ENCODE data around the gene FGF7.
"Not testable (repeated sequence)": the region's sequence is repeated elsewhere in the genome, so short reads cannot be mapped to it uniquely, and the experiment has no call there.

Gene FGF7

DNA sequence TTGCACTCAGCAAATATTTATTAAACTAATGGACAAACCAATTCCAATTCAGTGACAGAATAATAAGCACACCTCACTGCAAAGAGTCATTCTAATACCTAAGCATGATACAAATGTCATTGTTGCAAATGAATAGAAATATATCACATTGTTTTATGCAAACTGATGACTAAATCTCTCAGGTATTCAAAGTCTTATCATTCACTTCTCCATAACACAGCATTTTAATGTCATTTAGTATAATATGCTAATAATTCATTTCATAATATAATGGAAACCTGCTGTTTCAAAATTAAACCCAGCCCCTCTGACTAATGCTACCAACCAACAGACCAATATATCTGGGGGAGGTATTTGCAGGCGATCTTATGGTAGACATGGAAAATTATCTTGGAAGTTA, 71.8 kb downstream of the FGF7 start:
- DNase-seq (ENCODE audit: low read depth): no peak
- TF ChIP-seq, protein P1, sequence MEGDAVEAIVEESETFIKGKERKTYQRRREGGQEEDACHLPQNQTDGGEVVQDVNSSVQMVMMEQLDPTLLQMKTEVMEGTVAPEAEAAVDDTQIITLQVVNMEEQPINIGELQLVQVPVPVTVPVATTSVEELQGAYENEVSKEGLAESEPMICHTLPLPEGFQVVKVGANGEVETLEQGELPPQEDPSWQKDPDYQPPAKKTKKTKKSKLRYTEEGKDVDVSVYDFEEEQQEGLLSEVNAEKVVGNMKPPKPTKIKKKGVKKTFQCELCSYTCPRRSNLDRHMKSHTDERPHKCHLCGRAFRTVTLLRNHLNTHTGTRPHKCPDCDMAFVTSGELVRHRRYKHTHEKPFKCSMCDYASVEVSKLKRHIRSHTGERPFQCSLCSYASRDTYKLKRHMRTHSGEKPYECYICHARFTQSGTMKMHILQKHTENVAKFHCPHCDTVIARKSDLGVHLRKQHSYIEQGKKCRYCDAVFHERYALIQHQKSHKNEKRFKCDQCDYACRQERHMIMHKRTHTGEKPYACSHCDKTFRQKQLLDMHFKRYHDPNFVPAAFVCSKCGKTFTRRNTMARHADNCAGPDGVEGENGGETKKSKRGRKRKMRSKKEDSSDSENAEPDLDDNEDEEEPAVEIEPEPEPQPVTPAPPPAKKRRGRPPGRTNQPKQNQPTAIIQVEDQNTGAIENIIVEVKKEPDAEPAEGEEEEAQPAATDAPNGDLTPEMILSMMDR (conservative IDR thresholded peaks at IDR 0.05; ENCODE audit: low read depth, low read length): no peak
- H3K4me3 ChIP-seq (ENCODE audit: low read length): no peak overlapping the region

DNA sequence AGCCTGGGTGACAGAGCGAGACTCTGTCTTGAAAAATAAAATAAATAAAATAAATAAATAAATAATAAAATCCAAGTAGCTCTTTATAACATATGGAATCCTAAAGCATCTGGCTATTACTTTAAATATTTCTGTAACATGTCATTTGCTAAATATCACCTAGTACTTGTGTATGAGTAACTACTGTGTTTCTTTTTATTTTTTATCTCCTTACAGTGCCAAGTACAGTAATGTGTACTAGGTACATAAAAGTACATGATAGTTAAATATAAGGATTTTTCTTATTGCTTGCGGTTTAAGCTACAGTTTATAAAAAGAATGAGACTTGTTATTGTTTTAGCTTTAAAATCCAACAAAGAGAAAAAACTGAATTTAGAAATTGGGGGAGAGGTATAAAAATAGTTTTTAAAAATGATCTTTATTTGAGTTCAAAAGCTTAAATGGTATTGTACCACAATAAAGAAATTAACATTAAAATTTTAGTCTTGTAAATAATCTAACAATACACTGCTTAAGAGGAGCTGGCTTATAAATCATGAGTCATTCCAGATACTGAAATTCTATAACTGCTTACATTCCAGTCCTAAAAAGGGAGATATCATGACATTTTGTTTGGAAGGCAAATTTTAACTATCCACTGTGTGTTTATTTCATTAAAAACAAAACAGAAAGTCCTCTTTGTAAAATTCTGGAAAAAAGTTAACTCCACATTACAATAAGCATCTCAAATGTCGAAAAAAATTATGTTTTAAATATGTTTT, 73.1 kb downstream of the FGF7 start:
- no peak overlapping the region for H3K4me3 ChIP-seq (ENCODE audit: low read length)
- TF ChIP-seq, protein P1 (conservative IDR thresholded peaks at IDR 0.05; ENCODE audit: low read depth, low read length): no peak
- no peak for DNase-seq (ENCODE audit: low read depth)

DNA sequence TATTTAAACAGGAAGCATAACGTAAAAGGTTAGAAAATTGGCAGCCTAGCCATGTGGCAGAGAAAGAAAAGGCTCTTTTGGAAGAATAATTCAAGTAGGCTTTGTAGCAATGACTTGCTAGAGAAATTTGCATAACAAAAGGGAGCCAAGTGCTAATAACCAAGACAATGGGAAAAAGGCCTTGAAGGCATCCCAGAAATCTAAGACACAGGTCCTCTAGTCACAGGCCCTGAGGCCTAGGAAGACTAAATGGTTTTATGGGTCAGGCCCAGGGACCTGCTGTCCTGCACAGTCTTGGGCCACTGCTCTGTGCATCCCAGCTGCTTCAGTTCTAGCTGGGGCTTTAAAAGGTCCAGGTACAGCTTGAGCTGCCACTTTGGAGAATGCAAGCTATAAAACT, 78.5 kb downstream of the FGF7 start:
- no peak for DNase-seq (ENCODE audit: low read depth)
- H3K4me3 ChIP-seq (ENCODE audit: low read length): no peak overlapping the region
- TF ChIP-seq, protein P1 (conservative IDR thresholded peaks at IDR 0.05; ENCODE audit: low read depth, low read length): no peak

DNA sequence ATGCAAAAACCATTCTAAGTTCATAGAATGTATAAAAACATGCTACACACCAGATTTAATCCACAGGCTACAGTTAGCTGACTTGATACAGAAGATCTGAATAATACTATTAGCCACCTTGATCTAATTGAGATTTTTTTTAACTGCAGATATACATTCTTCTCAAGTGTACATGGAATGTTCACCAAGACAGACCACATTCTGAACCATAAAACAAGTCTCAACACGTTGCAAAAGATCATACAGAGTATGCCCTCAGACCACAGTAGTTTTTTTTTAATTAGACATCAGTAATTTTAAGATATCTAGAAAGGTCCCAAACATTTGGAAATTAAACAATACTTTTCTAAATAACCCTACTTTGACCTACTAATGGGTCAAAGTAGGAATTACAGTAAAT, 83.3 kb downstream of the FGF7 start:
- TF ChIP-seq, protein P1 (conservative IDR thresholded peaks at IDR 0.05; ENCODE audit: low read depth, low read length): no peak
- no peak overlapping the region for H3K4me3 ChIP-seq (ENCODE audit: low read length)
- no peak for DNase-seq (ENCODE audit: low read depth)

DNA sequence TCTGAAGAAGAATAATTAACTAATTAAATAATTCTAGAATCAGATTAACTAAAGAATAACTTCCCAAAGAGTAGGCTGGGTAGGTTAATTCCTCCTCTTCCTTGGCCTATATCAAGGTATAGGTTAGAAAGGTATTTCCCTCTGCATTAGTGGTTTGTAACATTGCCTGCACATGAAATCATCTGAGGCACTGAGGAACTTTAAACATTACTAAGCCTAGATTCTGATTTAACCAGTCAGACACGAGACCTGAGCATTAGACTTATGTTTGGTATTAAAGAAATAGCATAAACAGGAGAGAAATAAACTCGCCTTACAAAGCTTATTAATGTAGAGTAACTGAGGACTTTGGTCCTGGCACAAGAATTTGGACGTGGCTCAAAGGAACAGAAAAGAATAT, 84.2 kb downstream of the FGF7 start:
- TF ChIP-seq, protein P1 (conservative IDR thresholded peaks at IDR 0.05; ENCODE audit: low read depth, low read length): no peak

DNA sequence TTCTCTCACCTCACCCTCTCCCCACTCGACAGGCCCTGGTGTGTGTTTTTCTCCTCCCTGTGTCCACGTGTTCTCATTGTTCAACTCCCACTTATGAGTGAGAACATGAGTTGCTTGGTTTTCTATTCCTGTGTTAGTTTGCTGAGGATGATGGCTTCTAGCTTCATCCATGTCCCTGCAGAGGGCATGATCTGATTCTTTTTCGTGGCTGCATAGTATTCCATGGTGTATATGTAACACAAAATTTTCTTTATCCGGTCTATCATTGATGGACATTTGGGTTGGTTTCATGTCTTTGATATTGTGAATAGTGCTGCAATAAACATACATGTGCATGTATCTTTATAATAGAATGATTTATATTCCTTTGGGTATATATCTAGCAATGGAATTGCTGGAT, 89.7 kb downstream of the FGF7 start:
- not testable (repeated sequence) for DNase-seq (ENCODE audit: low read depth)

More for the DNA sequence above, 84.2 kb downstream of the FGF7 start:
- no peak overlapping the region for H3K4me3 ChIP-seq (ENCODE audit: low read length)
- DNase-seq (ENCODE audit: low read depth): no peak

DNA sequence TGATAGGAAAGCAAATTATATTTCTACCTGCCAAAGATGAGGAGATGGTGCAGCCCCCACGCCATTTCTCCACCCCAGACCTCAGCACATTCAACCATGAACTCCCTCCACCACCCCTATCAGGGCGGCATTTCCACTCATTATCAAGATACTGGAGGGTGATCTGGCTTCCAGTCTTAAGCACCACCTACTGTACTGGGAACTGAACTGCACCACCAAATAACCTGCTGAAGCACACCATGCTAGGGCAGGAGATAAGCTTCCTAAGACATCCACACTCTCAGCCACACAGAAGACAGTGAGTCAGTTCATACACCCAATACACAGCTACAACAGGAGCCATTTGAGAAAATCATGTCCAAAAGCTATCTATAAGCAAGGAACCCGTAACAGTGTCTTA, 98.8 kb downstream of the FGF7 start:
- DNase-seq (ENCODE audit: low read depth): no peak
- H3K4me3 ChIP-seq (ENCODE audit: low read length): no peak overlapping the region
- TF ChIP-seq, protein P1 (conservative IDR thresholded peaks at IDR 0.05; ENCODE audit: low read depth, low read length): peak; percentile 21

More for the DNA sequence above, 89.7 kb downstream of the FGF7 start:
- not testable (repeated sequence) for H3K4me3 ChIP-seq (ENCODE audit: low read length)

Data from retinal pigment epithelial cell (primary cell).